A549 (cell line): ENCODE measurements around the gene HK1.

Experiments
- CTCF ChIP-seq: fragments of >200 bp; sonication (Bioruptor Twin); formaldehyde crosslinking; IDR thresholded peaks from 3 replicates; pipeline ENCODE4 v1.5.1; 2016
- GATA3 ChIP-seq: IDR thresholded peaks from 2 replicates; pipeline ENCODE4 v1.6.1; 2012; ENCODE audit warnings: borderline replicate concordance

GRCh38 chr10:69364232-69364940 lies 86.1 kb downstream of the HK1 start:
- no peak for TF ChIP-seq CTCF
- no peak for TF ChIP-seq GATA3
